CD4-positive, alpha-beta T cell treated with Interleukin-1 beta for 1 hour (primary cell): ENCODE data around the gene KIF22.
"Not testable (repeated sequence)": the region's sequence is repeated elsewhere in the genome, so short reads cannot be mapped to it uniquely, and the experiment has no call there.

Experiments used
- DNase-seq, 2 donors: peaks; one replicate each; pipeline ENCODE4 v3.0.0-alpha.2; 2020 to 2022

The KIF22 gene

DNA sequence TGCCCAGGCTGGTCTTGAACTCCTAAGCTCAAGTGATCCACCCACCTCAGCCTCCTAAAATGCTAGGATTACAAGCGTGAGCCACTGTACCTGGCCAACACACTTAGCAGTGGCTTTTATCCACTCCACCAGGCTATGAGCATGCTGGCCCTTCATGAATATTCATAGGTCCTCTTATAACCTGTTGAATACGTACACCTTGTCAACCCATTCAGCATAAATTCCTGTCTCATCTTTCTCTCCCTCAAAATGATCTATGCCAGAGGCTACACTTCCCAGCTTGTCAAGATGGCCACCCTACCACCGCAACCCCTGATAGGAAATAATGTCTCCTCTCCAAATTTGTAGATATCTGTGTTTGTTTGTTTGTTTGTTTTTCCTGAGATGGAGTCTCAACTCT lies 23.5 kb upstream of the KIF22 start:
- no peak for DNase-seq

DNA sequence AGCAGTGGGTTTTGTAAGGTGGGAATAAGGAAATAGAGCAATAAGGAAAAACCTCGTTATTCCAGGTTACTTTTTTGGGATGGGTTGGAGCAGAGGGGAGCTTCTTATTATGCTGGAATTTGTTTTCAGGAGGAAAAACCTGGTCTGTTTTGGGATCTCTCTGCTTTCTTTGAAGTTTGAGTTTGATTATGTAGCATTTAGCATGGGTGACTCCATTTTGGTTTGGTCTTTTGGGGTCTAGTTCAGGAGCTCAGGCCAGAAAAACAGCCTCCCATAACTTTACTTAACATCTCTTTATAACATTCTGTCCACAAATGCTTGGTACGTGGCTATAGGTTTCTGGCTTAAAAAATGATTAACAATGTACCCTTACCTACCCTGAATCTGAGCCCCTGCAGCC lies 21.0 kb upstream of the KIF22 start:
- no peak for DNase-seq

DNA sequence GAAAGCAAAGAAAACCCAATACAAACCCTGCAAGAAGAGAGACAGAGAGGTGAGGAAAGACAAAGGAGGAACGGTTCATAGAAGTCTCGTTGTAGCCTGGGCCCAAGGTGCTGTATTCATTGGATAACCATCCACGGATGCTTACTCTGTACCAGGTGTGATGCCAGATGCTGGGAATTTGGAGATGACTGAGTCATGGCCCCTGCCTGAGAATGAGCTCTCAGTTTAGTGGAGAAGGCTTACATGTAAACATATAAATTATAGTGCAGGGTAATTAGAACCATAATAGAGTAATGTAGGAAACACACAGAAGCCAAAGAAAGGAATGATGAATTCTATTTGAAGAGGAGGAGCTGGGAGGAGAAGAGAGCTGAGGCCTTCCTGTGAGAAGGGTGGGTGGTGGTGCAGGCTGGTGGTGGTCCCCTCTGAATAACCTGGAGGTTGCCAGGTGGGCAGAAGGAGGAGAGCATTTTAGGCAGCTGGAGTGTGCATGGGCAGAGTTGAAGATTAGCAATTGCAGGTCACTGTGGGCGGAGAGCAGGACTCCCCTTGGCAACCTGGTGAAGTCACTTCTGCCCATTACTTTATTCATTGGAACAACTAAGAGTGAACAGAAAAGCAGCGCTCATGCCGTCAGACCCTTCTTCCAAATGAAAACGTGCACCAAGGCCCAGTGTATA lies 20.2 kb upstream of the KIF22 start:
- DNase-seq: no peak

DNA sequence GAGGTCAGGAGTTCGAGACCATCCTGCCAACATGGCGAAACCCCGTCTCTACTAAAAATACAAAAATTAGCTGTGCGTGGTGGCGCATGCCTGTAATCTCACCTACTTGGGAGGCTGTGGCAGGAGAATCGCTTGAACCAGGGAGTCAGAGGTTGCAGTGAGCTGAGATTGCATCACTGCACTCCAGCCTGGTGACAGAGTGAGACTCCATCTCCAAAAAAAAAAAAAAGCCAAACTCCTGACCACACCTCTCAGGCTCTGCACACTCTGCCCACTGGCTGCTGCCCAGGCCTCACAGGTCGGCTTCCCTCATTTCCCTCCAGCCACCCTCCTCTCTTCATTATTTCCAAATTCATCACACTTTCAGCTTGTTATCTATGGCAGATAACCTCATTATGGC lies 18.2 kb upstream of the KIF22 start:
- not testable (repeated sequence) for DNase-seq

DNA sequence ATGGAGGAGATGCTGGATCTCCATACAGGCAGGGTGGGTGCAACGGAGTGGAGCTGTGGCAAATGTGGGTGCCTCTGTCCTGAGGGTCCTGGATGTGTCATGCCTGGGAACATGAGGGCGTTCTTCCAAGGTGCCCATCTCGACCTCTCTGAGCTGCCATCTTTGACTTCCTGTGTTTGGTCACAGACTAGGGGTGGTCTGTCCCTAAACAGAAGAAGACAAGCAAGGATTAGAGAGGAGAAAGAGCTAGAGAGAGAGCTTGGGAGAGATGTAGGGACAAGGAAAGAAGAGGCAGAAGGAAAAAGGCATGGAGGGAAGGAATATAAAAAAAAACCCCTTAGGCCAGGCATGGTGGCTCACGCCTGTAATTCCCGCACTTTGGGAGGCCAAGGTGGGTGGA lies 15.8 kb upstream of the KIF22 start:
- no peak for DNase-seq

DNA sequence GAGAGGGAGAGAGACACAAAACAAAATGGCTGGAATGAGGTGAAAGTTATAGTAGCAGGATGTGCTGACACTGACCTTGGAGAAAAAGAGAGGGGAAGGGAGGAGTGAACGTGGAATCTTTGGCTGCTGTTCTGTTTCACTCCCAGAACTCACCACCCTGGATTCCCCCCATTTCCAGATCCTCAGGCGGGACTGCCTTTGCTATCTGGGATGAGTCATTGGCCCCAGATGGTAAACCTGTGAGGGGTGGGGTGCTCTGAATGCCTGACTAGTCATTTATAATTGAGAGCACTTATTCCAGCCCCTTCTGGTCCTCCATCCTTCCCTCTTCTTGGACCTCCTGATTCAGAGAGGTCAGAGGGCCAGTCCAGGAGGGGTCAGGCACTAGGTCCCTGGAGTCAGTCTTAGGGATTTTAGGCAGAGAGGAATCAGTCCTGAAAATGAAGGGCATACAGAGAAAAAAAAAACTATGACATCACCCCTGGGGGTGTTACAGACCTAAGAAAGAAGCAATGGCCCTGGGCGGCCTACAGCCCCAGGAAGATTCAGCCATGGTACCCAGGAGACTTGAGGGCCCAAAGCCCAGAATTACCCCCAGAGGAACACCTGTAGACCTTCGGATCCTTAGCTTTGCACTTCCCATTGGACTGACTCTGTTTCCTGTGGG lies 14.7 kb upstream of the KIF22 start:
- no peak for DNase-seq

DNA sequence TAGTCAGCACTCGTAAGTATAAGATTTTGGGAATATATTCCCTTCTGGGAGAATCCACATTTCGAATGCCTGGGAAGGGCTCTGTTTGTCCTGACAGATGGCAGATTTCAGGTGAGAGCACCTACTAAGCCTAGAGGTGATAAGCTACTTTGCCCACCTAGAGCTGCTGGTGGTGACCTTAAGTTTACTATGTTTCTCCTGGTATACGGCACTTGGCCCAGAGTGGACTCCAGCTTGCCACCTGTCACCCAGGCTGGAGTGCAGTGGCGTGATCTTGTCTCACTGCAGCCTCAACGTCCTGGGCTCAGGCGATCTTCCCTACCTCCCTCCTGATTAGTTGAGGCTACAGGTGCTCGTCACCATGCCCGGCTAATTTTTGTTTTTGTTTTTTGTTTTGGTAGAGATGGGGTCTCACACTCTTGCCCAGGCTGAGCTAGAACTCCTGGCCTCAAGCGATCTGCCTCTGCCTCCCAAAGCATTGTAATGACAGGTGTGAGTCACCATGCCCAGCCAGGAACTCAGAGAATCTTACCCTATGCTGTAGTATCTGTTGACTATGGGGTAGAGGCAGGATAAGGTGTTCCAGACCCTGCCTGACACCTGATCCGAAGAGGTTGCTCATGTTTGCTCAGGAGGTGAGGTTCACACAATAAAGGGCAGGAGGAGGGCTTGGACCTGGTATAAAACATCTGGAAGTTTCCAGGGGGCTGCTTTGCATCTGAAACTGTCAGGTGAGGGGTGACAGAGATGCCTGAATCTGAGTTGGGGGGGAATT lies 12.8 kb upstream of the KIF22 start, which contains the start of gene ZG16:
ZG16 (plus strand) TSS at position 681 of the 775 bp plus-strand sequence. CDS start 1,011 bp downstream, outside the sequence.
- no peak for DNase-seq

DNA sequence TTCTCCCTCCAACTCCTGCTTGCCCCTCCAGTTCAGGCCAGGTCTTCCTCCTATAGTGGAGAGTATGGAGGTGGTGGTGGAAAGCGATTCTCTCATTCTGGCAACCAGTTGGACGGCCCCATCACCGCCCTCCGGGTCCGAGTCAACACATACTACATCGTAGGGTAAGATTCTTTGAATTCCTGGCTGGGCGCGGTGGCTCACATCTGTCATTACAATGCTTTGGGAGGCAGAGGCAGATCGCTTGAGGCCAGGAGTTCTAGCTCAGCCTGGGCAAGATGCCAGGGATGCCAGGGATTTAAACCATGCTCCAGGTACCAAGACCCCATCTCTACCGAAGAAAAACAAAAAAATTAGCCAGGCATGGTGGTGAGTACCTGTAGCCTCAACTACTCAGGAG lies 11.1 kb upstream of the KIF22 start:
- DNase-seq: no peak

DNA sequence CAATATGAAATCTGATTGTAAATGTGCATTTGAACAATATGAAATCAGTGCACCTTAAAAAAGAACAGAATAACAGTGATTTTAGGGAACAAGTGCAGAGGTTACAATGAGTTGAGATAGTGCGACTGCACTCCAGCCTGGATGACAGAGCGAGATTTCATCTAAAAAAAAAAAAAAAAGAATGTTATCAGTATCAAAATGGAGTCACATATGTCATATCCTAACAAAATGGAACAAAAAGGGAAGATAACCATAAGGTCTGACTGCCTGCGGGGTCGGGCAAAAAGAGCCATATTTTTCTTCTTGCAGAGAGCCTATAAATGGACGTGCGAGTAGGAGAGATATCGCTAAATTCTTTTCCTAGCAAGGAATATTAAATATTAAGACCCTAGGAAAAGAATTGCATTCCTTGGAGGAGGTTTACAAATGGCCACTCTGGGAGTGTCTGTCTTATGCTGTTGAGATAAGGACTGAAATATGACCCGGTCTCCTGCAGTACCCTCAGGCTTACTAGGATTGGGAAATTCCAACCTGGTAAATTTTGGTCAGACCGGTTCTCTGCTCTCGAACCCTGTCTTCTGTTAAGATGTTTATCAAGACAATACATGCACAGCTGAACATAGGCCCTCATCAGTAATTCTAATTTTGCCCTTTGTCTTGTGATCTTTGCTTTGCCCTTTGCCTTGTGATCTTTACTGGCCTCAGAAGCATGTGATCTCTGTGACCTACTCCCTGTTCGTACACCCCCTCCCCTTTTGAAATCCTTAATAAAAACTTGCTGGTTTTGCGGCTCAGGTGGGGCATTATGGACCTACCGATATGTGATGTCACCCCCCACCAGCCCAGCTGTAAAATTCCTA lies 7.2 kb upstream of the KIF22 start:
- not testable (repeated sequence) for DNase-seq

DNA sequence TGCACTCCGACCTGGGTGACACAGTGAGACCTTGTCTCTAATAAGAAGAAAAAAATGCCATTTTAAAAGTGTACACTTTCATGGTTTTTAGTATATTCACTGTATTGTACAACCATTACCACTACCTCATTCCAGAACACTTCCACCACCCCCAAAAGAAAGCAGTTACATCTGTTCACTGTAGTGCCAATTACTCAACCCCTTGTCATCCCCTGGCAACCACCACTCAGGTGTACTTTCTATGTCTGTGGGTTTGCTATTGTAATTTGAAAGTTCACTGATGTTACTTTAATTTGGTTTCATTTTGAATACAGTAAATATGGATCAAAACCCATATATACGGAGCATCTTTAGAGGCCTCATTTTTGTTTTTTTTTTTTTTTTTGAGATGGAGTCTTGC lies 6.4 kb upstream of the KIF22 start:
- DNase-seq: peak in 1 of 2 donors; percentile 18

DNA sequence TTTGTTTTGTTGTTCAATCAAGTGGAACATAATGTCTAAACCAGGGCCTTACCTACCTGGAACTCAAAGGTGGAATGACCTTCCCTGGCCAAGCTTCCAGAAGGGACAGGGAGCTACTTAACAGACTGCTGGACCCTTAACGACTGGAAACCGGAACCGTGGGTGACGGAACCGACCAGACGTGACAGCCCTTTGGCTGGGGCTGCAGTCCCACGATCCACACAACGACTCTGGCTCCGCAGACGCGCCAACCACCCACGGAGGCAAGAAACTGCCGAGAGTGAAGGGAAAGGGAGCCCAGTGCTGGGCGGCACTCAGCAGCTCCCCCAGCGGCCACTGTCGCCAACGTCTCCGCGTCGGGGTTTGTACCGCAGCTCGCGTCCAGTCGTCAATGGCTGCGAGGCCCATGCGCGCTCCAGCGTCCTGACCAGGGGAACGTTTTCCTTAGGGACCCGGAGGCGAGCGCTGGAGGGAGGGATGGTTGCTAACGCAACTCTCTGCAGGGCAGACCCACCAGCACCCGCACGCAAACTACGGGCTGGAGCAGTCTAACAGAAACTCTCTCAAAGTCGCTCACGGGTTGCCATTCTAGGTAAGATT lies 5.5 kb upstream of the KIF22 start:
- DNase-seq: peak; percentile 79 to 80

DNA sequence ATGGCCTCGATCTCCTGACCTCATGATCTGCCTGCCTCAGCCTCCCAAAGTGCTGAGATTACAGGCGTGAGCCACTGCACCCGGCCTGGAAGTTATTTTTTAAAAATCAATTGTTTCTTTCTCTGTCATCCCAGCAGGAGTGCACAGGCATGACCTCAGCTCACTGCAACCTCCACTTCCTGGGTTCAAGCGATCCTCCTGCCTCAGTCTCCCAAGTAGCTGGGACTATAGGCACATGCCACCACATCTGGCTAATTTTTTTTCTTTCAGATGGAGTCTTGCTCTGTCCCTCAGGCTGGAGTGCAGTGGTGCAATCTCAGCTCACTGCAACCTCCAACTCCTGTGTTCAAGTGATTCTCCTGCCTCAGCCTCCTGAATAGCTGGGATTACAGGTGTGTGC lies 3.4 kb upstream of the KIF22 start:
- not testable (repeated sequence) for DNase-seq

DNA sequence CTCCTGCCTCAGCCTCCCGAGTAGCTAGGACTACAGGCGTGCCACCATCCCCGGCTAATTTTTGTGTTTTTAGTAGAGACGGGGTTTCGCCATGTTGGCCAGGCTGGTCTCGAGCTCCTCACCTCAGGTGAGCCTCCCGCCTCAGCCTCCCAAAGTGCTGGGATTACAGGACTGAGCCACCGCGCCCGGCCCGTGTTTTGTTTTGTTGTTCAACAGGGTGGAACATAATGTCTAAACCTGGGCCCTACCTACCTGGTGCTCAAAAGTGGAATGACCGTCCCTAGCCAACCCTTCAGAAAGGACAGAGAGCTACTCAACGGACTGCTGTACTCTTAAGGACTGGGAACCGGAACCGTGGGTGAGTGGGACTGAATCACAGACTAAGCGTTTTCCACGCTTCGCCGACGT lies 772 bp upstream of the KIF22 start:
- no peak for DNase-seq

DNA sequence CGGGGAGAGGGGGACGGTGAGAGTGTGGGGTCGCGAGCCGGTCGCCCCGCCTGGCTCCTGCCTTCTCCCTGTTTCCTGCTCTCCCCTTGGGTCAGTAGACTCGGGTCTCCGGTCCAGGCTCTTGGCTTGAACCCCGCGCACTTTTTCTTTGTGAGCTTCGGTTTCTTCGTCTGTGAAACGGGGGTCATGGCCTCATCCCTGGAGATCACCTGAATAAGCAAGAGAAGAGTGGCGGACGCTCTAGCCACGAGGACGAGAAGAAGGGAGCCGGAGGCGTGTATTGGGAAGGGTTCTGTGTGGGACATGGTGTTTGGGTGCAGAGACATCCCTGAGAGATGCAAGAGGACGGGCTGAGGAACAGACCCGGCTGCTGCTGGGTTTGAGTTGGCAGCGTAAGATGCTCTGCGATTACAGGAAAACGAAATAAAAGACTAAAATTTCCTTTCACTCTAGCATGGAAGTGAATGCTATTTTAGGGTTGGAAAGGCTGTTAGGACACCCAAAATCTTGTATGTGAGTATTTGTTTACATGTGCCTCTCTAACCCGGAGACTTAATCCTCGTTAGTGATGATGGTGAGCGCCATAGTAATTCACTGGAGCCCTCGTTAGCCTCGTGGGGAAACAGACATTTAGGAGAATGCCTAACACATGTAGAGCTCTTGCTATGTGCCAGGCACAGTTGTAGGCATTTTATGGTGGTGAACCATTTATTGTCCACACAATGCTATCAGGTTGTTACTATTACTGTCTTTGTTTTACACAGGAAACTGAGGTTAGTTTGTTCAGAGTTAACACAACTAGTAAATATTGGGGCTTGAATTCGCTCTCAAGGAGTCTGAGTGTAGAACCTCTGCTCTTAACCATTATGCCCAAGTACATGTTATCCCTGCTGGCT lies 646 bp downstream of the KIF22 start:
- peak in 1 of 2 donors; percentile 27 for DNase-seq

DNA sequence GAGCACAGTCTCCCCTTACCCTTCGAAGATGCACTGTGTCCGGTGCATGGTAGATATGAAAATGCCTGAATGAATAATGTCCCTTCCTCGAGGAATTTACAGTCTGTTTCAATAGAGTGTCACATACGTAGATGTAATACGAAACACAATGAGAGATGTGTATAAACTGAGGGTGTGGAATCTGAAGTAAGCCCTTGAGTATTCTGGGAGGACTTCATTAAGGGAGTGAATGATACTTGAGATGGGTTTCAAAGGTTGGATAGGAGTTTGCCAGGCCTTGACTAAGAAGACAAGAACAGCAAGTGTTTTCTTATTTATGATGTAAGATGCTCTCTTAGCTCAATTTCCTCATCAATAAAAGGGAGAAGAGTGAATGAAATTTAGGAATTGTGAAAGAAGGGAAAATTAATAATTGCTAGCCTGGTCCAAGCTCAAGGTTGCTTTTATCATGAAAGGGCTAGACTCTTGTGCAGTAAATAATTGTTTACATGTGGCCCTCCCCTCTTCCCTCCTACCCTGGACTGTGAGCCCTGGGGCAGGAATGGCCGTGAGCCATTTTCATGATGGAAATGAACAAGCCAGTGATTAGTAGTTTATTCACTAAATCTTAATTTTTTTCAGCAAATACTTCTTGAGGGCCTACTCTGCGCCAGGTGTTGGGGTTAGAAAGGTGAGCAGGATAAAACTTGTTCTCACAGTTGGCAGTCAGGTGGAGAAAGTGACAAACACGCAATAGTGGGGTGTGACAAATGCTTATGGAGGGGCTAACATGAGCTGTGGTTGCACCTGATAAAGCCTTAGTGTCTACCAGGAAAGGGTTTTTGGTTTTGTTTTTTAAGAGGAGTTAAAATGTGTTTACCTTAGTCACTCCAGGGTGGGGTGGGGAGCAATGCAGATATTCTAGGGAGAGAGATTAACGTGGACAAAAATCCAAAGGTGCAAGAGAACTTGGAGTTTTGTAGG lies 1.6 kb downstream of the KIF22 start:
- no peak for DNase-seq

DNA sequence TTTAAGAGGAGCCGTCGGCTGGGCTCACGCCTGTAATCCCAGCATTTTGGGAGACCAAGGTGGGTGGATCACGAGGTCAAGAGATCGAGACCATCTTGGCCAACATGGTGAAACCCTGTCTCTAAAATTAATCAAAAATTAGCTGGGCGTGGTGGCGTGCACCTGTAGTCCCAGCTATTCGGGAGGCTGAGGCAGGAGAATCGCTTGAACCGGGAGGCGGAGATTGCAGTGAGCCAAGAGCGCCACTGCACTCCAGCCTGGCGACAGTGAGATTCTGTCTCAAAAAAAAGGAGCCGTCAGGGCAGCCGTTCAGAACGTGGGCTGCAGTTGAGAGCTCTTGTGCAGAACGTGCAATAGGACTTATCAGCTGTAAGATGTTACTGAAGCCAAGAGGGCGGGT lies 2.6 kb downstream of the KIF22 start:
- DNase-seq: not testable (repeated sequence)

DNA sequence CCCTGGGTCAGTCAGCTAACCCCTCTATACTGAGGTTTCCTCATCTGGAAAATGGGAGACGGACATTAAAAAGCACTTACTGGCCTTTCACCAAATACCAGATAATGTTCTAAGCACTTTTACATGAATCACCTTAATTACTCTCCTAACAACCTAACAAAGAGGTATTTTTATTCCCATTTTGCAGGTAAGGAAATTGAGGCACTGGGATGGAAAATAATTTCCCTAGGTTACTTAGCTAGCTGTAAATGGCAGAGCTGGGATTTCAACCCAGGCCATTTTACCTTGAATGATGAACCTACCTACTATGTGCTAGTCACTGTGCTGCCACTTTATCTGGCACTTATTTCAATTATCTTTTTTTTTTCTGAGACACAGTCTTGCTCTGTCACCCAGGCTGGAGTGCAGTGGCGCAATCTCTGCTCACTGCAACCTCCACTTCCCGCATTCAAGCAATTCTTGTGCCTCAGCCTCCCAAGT lies 3.7 kb downstream of the KIF22 start:
- DNase-seq: no peak

DNA sequence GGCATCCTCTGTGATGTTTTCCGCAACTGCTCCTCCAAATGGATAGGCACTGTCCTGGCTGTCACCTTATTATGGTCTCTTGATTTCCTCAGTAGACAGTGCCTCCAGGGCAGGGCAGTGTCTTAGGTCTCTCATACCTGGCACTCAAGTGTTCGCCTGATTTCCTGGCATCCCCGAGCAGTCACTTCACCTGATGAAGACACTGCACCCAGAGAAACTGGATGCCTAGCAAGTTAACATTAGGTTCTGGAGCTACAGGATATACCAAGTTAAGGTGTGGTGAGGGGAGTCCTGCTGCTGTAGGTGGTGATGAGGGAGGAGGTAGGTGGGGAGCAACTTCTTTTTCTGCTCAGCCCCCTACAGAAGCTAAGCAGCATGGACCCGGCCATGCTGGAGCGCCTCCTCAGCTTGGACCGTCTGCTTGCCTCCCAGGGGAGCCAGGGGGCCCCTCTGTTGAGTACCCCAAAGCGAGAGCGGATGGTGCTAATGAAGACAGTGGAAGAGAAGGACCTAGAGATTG lies 11.9 kb downstream of the KIF22 start:
- DNase-seq: no peak

DNA sequence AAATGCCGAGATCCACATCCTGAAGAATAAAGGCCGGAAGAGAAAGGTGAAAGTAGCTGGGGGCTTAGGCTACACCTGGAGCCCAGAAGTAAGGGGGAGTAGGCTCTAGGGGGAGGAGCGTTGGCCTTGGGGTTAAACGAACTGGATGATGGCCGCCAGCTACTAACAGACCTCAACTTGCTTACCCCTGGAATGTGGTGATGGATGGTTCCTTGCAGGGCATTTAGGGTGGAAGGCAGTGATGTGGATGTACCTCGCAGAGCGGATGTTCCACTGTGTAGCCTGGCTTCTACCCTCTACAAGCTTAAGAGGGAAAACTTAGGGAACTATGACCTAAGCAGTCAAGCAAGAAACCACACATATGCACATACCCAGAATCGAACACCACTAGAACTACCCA lies 13.5 kb downstream of the KIF22 start:
- DNase-seq: no peak
